GM19193 (cell line): Measurements from ENCODE around the gene COMP.

Experiments used
- POLR2A ChIP-seq: IDR thresholded peaks from 4 replicates; pipeline ENCODE4 v1.6.1; 2011; ENCODE audit not compliant: insufficient read depth, insufficient read length; ENCODE audit errors: extremely low read depth

The COMP gene

DNA sequence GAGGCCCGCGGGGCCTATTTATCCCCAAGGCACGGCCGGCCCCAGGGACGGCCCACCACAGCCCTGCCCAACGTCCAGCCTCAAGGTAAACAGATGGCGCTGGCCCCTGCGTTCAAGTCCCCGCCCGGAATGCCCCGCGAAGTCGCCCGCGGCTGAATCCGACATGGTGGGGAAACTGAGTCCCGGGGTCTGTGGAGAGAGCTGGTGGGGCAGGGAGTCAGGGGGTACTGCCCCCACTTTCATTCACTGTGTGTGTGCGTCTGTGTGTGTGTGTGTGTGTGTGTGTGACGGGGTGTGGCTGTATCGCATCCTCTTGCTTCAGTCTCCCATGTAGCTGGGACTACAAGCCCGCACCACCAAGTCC lies 192 bp upstream of the COMP start:
- TF ChIP-seq POLR2A = no peak

DNA sequence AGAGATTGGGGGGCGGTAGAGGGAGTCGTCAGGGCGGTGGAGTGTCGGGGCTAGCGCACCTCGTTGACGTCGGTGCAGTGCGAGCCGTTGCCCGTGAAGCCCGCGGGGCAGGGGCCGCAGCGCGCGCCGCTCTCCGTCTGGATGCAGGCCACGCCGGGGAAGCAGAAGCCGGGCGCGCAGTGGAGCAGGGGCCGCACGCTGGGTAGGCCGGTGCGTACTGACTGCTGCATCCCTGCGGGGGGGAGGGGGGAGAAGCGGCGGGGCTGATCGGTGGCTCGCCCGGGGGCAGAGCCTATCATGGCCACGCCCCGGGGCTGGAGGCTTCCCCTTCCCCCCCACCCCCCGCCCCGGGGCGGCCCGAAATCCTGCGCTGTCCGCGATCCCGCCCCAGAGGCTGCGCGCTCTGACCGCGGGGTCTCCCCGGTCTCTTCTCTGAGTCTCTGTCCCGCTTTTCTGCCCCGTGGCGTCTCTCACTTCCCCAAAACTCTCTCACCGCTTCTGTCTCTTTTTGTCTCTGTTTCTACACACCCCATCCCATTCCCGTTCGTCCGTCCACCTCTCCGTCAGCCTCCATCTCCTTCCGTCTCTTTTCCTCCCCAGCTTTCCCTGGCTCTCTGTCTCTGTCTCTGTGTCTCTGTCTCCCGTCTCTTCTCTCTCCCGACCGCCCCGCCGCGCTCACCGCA lies 1.1 kb downstream of the COMP start:
- TF ChIP-seq POLR2A = no peak

DNA sequence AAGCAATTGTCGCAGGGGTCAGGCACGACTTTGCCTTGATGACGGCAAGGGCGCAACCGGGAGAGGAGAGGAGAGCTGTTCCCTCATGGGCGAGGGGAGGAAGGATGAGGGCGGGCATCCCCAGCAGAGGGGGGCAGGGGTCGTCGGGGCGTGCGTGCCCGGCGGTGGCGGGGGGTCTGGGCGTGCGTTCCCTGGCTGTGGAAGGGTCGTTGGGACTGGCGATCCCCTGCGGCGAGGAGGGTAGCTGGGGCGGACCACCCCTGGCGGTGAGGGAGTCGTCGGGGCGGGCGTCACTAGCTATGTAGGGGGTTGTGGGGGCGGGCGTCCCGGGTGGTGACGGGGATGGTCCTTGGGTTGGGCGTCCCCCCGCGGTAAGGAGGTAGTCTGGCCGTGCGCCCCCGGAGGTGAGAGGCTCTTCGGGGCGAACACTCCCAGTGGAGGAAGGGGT lies 1.7 kb downstream of the COMP start:
- TF ChIP-seq POLR2A = no peak

DNA sequence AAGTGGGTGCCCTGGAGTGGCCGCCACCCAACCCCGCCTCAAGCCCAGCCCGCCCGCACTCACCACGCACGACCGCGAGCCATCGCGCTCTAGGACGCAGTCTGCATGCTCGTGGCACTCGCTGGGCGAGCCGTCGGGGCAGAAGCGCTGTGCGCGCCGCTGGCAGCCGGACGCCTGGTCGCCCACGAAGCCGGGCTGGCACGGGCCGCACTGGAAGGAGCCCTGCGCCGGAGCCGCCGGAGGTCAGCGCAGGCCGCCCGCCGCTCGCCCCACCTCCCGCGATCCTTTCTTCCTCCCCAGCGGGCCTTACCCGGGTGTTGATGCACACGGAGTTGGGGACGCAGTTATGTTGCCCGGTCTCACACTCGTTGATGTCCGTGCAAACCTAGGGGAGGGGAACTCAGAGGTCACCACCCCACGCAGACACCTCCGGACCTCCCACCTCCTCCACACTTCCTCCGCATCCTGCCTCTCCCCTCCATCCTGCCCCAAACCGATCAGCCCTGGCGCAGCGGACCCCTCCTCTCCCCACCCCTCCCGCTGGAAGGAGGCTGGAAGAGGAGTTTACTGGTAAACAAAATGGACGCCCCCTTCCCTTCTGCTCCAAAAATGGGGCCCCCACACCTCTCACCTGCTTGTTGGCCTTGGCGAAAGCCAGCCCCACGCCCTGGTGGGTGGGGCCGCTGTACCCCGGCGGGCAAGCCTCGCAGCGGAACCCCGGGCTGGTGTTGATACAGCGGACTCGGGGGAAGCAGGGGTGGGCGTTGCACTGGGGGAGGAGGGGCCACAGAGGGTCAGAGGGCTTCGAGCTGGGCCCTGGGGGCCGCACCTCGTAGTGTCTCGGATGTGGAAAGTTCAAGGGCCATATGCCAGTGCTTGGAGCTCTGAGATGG lies 2.3 kb downstream of the COMP start:
- TF ChIP-seq POLR2A = no peak

DNA sequence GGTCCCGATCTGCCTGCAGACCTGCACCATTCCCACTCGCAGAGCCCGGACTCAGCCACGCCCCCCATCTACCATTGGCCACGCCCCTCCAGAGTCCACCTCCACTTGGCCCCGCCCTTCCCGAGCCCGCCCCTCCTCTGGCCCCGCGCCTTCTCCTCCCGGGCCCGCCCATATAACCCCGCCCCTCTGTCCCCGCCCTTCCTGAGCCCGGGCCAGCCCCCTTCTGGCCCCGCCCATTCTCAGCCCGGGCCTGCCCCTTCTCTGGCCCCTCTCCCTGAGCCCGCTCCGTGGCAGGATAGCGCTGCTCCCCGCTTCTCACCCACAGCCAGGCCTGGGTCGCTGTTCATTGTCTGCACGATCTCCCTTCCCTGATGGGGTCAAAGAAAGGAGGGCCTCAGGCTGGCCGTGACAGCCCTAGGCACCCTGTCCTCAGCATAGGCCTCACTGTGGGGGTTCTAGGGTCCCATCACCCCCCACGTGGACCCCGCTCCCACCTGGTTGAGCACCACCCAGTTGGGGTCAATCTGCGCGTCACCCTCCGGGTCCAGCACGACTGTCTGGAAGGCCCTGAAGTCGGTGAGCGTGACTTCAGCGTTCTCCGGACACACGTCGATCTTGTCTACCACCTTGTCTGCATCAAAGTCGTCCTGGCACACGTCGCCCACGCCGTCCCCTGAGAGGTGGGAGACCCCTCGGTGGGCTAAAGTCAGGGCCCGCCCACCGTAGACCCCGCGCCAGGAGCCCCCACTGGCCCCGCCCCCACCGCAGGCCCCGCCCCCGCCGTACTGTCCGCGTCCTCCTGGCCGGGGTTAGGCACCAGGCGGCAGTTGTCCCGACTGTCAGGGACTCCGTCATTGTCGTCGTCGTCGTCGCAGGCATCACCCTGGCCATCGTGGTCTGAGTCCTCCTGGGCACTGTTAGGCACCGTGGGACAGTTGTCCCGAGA lies 5.7 kb downstream of the COMP start:
- TF ChIP-seq POLR2A = no peak

DNA sequence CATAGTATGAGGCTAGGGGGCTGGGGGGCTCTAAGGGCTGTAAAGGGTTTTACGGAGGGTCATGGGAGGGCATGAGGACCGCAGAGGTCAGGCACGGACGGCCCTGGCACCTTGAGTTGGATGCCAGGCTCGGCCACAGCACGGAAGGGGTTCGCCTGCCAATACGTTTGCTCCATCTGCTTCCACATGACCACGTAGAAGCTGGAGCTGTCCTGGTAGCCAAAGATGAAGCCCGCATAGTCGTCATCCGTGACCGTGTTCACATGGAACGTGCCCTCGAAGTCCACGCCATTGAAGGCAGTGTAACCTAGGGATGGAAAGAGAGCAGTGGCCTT lies 6.4 kb downstream of the COMP start:
- TF ChIP-seq POLR2A = no peak

DNA sequence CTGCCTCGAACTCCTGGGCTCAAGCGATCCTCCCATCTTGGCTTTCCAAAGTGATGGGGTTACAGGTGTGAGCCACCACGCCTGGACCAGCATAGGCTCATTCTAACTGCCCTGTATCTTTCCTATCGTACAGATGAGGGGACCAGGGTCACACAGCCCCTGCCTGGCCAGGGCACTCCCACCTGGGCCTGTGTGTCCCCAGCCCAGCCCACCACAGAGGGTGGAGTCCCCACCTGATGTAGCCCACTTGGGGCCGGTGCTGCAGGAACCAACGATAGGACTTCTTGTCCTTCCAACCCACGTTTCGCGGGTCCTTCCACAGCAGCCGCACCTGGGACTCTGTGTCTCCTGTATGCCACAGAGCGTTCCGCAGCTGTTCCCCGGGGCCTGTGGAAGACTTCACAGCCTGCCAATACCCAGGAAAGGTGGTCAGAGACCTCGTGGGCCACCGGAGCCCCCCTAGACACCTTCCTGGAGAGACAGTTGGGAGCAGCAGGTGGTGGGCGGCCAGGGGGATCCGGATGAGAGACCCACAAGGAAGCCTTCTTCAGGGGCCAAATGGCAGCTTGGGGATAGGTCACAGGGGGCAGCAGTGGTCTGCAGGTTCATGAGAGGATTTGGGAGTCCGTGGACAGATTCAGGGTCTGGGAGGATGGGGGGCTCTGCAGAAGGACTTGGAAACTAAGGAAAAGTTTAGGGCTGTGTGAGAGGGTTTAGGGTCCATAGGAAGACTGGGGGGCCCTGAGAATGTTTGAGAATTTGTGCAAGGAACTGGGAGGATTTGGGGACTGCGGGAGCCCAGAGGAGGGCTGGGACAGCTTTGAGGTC lies 6.9 kb downstream of the COMP start:
- no peak for TF ChIP-seq POLR2A

DNA sequence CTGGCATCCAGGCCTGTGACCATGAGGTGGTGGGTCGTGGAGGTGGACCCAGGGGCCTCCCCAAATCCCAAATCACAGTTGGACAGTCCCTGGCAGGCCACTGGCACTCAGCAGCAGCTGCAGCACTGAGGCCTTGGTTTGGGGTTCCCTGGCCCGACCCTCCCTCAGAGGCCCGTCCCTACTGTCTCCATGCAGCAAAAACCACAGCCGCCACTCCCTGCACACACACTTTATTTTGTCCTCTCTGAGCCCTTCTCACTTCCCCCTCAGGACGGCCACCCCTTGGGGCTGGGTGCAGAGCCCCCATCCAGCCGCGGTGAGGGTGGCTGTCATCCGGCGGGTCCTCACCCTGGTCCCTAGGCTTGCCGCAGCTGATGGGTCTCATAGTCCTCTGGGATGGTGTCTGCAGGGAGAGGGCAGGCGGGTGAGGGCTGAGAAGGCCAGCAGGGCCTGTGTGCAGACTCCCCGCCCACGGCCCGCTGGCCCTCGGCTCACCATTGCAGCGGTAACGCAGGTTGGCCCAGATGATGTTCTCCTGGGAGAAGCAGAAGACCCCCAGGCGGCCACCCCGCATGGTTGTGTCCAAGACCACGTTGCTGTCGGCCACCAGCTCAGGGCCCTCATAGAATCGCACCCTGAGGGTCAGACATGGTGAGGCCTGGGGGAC lies 8.4 kb downstream of the COMP start:
- TF ChIP-seq POLR2A = no peak

DNA sequence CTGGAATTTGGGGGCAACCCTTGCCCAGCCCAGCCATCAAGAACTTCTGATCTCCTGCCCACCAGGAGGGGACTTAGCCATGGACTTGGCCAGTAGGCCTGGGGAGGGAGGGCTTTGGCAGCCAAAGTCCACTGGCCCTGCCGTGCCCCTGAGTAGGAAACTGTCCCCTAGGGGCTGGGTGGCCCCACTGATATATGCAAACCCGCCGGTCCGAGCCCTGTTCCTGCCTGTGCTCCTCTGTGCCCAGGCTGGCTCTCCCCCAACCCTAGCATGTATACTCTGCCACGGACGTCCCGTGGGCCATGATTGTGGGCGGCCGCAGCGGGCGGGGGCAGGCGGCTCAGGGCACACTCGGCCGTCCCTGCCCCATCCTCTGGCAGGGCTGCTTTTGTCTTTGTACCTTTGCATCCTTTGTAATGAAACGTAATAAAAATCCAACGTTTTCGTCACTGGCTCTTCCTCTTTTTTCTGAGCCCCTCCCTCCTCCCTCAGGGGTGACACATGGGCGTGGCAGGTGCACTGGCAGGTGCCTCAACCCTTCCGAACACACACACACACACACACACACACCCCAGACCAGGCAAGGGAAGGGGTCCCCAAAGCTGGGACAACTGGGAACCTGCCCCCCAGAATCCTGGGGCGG lies 9.1 kb downstream of the COMP start:
- no peak for TF ChIP-seq POLR2A

DNA sequence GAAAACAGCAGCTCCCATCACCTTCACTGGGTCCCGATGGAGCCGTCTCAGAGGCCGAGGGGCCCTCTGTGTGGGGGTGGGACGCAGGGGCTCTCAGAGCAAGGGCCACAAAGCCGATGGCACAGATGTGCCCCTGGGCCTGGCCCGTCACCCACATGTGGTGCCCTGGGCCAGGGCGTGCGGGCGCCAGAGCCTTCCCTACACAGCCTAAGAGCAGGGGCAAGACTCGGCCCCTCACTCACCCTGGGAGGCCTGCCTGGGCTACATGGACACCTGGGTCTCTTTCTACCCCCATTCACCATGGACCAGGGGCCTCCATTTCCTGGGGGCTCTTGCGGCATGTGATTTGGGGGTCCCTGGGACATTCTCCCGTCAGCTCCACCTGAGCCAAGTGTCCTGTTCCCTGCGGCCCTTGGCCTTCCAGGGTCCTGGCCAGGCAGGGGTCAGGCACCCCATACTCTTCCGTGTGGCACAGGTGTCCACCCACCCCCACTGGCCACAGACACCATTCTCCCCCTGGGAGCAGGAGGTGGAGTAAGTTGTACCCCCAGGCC lies 10.0 kb downstream of the COMP start:
- no peak for TF ChIP-seq POLR2A

DNA sequence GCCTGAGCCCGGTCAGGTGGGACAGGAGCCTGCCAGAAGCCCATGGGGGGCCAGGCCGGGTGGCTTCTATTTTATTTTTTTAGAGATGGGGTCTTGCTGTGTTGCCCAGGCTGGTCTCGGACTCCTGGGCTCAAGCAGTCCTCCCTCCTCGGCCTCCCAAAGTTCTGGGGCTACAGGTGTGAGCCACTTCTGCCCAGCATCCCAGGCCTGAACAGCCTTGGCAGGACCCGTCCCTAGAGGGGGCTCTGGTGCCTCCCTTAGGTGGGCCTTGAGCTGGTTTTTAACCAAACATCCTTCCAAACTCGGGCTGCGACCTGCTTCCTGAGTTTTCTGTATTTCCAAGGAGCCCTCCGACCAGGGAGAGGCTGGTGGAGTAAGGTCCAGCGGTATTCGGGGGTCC lies 10.5 kb downstream of the COMP start:
- TF ChIP-seq POLR2A = no peak

DNA sequence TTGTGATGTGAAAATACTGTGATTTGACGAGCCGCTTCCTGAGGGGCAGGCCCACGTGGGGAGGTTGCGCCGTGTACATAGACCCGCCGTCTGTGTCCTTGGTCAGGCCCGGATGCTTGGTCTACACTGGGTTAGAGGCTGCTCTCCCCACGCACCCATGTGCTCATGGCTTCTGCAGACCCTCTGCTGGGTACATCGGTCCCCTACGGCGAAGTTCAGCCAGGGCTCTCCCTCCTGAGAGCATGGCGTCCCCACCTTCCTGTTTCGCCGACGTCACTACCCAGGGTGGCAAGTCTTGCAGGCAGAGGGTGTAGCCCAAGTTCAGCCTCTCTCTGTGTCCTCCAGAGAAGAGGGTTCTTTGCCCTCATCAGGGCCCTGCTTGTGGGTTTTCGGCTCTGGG lies 11.0 kb downstream of the COMP start:
- TF ChIP-seq POLR2A = no peak
